Measurements from ENCODE around the gene UNC5C. TPM values are rescaled to one million over a fixed set of nuclear protein-coding genes. Genes with fewer than 3 reads are reported as not detected.

UNC5C gene
- total and polyA plus RNA-seq, 10 of the 15 experiments (the other 5 are each of a cell fraction or from before 2014, with no cell fraction given): 0.02 to 2.0 (median 0.15) TPM; not detected in 1

DNA sequence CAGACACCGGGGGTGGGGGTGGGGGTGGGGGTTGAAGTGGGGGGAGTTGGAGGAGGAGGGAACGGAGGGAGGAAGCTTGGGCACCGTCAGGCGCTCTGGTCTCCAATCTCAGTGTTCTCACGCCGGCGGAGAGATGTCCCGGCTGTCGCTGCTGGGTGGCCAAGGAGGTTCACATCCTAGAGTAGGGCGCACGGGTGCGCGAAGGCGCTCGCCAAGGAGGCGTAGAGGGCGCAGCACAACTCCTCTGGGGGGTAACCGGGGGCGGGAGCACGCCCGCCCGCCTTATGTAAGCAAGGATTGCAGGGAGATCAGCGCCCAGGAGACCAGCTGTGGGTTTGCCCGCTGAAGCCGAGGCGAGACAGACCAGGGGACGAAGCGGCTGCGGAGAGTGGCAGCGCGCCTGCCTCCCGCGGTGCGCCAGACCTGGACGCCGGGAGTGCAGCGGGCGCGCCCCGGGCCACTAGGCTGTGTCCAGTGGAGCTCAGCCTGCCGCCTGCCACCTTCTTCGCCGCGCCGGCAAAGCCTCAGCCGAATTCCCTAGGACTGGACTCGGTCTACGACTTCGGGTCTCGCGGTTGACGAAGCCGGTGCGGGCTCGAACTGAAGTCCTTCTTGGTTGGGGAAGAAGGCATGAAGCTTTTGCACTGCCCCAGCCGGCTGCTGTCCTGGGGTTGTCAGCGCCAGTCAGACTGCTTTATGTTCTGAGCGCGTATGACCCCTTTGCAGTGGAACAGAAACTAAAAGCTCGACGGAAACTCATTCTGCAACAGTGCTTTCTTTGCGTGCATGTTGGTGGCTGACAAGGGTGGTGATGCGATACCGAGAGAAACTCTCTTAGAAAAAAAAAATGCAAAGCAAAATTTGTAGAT is 707 bp upstream of the UNC5C start (continued):
- no peak for TF ChIP-seq KLF5 (IDR thresholded peaks at IDR 0.05; ENCODE audit: partially characterized antibody)
- TF ChIP-seq, protein P1, sequence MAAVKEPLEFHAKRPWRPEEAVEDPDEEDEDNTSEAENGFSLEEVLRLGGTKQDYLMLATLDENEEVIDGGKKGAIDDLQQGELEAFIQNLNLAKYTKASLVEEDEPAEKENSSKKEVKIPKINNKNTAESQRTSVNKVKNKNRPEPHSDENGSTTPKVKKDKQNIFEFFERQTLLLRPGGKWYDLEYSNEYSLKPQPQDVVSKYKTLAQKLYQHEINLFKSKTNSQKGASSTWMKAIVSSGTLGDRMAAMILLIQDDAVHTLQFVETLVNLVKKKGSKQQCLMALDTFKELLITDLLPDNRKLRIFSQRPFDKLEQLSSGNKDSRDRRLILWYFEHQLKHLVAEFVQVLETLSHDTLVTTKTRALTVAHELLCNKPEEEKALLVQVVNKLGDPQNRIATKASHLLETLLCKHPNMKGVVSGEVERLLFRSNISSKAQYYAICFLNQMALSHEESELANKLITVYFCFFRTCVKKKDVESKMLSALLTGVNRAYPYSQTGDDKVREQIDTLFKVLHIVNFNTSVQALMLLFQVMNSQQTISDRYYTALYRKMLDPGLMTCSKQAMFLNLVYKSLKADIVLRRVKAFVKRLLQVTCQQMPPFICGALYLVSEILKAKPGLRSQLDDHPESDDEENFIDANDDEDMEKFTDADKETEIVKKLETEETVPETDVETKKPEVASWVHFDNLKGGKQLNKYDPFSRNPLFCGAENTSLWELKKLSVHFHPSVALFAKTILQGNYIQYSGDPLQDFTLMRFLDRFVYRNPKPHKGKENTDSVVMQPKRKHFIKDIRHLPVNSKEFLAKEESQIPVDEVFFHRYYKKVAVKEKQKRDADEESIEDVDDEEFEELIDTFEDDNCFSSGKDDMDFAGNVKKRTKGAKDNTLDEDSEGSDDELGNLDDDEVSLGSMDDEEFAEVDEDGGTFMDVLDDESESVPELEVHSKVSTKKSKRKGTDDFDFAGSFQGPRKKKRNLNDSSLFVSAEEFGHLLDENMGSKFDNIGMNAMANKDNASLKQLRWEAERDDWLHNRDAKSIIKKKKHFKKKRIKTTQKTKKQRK (IDR thresholded peaks at IDR 0.05; ENCODE audit: low read depth, low read length): no peak
- no peak for TF ChIP-seq MYB (IDR thresholded peaks at IDR 0.05; ENCODE audit: borderline replicate concordance, low read depth, low read length)
- TF ChIP-seq, protein P2, sequence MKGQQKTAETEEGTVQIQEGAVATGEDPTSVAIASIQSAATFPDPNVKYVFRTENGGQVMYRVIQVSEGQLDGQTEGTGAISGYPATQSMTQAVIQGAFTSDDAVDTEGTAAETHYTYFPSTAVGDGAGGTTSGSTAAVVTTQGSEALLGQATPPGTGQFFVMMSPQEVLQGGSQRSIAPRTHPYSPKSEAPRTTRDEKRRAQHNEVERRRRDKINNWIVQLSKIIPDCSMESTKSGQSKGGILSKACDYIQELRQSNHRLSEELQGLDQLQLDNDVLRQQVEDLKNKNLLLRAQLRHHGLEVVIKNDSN (IDR thresholded peaks at IDR 0.05; ENCODE audit: borderline replicate concordance, extremely low read length, insufficient read depth, low read depth, low read length): no peak
- no peak for TF ChIP-seq SPI1 (IDR thresholded peaks at IDR 0.05; ENCODE audit: borderline replicate concordance, insufficient read depth, low read depth, low read length)
- TF ChIP-seq, protein P3, sequence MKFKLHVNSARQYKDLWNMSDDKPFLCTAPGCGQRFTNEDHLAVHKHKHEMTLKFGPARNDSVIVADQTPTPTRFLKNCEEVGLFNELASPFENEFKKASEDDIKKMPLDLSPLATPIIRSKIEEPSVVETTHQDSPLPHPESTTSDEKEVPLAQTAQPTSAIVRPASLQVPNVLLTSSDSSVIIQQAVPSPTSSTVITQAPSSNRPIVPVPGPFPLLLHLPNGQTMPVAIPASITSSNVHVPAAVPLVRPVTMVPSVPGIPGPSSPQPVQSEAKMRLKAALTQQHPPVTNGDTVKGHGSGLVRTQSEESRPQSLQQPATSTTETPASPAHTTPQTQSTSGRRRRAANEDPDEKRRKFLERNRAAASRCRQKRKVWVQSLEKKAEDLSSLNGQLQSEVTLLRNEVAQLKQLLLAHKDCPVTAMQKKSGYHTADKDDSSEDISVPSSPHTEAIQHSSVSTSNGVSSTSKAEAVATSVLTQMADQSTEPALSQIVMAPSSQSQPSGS (IDR thresholded peaks at IDR 0.05; ENCODE audit: low read length): no peak
- TF ChIP-seq ZBTB4 (CRISPR knock-in tag; IDR thresholded peaks at IDR 0.05): no peak
- peak; percentile 84 for TF ChIP-seq ZNF384 (IDR thresholded peaks at IDR 0.05; ENCODE audit: borderline replicate concordance, low read depth, low read length)
- peak; percentile 2 to 62; a peak in 2 of 4 replicates for TF ChIP-seq BHLHE40 (IDR thresholded peaks at IDR 0.05; ENCODE audit: borderline replicate concordance in 1 of 2, low read depth in 2 of 2, low read length in 1 of 2)
- TF ChIP-seq, protein P4, sequence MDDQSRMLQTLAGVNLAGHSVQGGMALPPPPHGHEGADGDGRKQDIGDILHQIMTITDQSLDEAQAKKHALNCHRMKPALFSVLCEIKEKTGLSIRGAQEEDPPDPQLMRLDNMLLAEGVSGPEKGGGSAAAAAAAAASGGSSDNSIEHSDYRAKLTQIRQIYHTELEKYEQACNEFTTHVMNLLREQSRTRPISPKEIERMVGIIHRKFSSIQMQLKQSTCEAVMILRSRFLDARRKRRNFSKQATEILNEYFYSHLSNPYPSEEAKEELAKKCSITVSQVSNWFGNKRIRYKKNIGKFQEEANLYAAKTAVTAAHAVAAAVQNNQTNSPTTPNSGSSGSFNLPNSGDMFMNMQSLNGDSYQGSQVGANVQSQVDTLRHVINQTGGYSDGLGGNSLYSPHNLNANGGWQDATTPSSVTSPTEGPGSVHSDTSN (IDR thresholded peaks at IDR 0.05; ENCODE audit: insufficient replicate concordance, low read depth, low read length): peak; percentile 33
- TF ChIP-seq CBFB (IDR thresholded peaks at IDR 0.05; ENCODE audit: low read depth): no peak
- TF ChIP-seq IKZF2 (IDR thresholded peaks at IDR 0.05): peak in 1 of 2 experiments; percentile 6; a peak in 2 of 4 replicates
- no peak for TF ChIP-seq NFXL1 (IDR thresholded peaks at IDR 0.05; ENCODE audit: borderline replicate concordance)
- no peak for TF ChIP-seq BMI1 (IDR thresholded peaks at IDR 0.05; ENCODE audit: borderline replicate concordance)

Data from GM12878 (cell line).